HepG2 (cell line): ENCODE results near the gene STUB1. TPM values are rescaled to one million over a fixed set of nuclear protein-coding genes. Genes with fewer than 3 reads are reported as not detected.

Experiments
- CENPX ChIP-seq: sonication (generic); formaldehyde crosslinking; IDR thresholded peaks from 2 replicates; pipeline ENCODE4 v1.9.0; 2021; ENCODE audit warnings: mild to moderate bottlenecking, missing genetic modification reagents, moderate library complexity
- FOXA1 ChIP-seq, 2 experiments: fragments of 450-650 bp in 1 of 2; sonication (generic) in 1 of 2; formaldehyde crosslinking in 1 of 2; IDR thresholded peaks; 2 replicates each; pipeline versions ENCODE4 v1.4.0 to v1.6.1; 2016 to 2020; ENCODE audit warnings: missing genetic modification reagents in 1 of 2
- KMT2B ChIP-seq: IDR thresholded peaks from 2 replicates; pipeline ENCODE4 v1.6.1; 2016; ENCODE audit warnings: missing genetic modification reagents, missing compliant biosample characterization
- MED1 ChIP-seq: sonication (generic); formaldehyde crosslinking; IDR thresholded peaks from 2 replicates; pipeline ENCODE4 v1.4.0; 2020; ENCODE audit warnings: missing genetic modification reagents
- PCBP1 ChIP-seq: fragments of 200-400 bp; formaldehyde crosslinking; IDR thresholded peaks from 2 replicates; pipeline ENCODE4 v1.6.1; 2017; ENCODE audit warnings: mild to moderate bottlenecking, low read depth, low read length, borderline replicate concordance
- RAD21 ChIP-seq: fragments of 450-650 bp; formaldehyde crosslinking; IDR thresholded peaks from 2 replicates; pipeline ENCODE4 v1.5.0; 2020; ENCODE audit warnings: mild to moderate bottlenecking
- REPIN1 ChIP-seq: sonication (generic); formaldehyde crosslinking; IDR thresholded peaks from 2 replicates; pipeline ENCODE4 v1.8.0; 2022; ENCODE audit warnings: missing genetic modification reagents, low read depth, mild to moderate bottlenecking, borderline replicate concordance
- STAG1 ChIP-seq: sonication (generic); formaldehyde crosslinking; IDR thresholded peaks from 2 replicates; pipeline ENCODE4 v1.4.0; 2020; ENCODE audit warnings: missing genetic modification reagents
- TBP ChIP-seq: sonication (generic); formaldehyde crosslinking; IDR thresholded peaks from 2 replicates; pipeline ENCODE4 v1.5.0; 2020; ENCODE audit warnings: missing genetic modification reagents
- ZNF350 ChIP-seq: sonication (generic); formaldehyde crosslinking; IDR thresholded peaks from 2 replicates; pipeline ENCODE4 v1.4.0; 2020; ENCODE audit warnings: mild to moderate bottlenecking, low read depth, missing genetic modification reagents, borderline replicate concordance
- ZNF468 ChIP-seq: sonication (generic); formaldehyde crosslinking; IDR thresholded peaks from 2 replicates; pipeline ENCODE4 v1.8.0; 2022; ENCODE audit warnings: mild to moderate bottlenecking, moderate library complexity, missing genetic modification reagents
- ZNF558 ChIP-seq: sonication (generic); formaldehyde crosslinking; IDR thresholded peaks from 2 replicates; pipeline ENCODE4 v1.9.0; 2022; ENCODE audit warnings: mild to moderate bottlenecking, missing genetic modification reagents, borderline replicate concordance
- polyA plus RNA-seq, 8 experiments: library from polyadenylated mRNA; depleted of rRNA in 3 of 8; stranded (reverse) in 7 of 8; unstranded in 1 of 8; fragments of >200 nt; fragmentation: Illumina TruSeq in 4 of 8; extraction: Trizol in 4 of 8; gene quantifications; 2 replicates each; pipeline versions ENCODE4 v1.2.1 to v1.2.3, GENCODE V29; 2011 to 2016; ENCODE audit warnings: low read depth in 4 of 8, missing spikeins in 1 of 8, mixed read lengths in 1 of 8; ENCODE audit not compliant: insufficient read depth in 1 of 8
- total RNA-seq, 5 experiments: library from RNA; depleted of rRNA; stranded (reverse); fragments of >200 nt; fragmentation: Illumina TruSeq; extraction: Trizol; gene quantifications; 2 replicates each; pipeline ENCODE4 v1.2.3, GENCODE V29; 2016; ENCODE audit warnings: low read depth in 1 of 5
- TF ChIP-seq, protein P1 (sequence below): sonication (generic); formaldehyde crosslinking; conservative IDR thresholded peaks from 2 replicates; pipeline ENCODE4 v1.4.0; 2020; ENCODE audit warnings: missing genetic modification reagents
- TF ChIP-seq, protein P2 (sequence below): sonication (generic); formaldehyde crosslinking; IDR thresholded peaks from 2 replicates; pipeline ENCODE4 v1.4.0; 2020; ENCODE audit warnings: missing genetic modification reagents, borderline replicate concordance
- TF ChIP-seq, protein P3 (sequence below): sonication (generic); formaldehyde crosslinking; IDR thresholded peaks from 2 replicates; pipeline ENCODE4 v1.4.0; 2020; ENCODE audit warnings: missing genetic modification reagents, borderline replicate concordance
- TF ChIP-seq, protein P4 (sequence below): sonication (generic); formaldehyde crosslinking; IDR thresholded peaks from 2 replicates; pipeline ENCODE4 v1.8.1; 2023; ENCODE audit warnings: mild to moderate bottlenecking, missing genetic modification reagents

STUB1 gene
- total and polyA plus RNA-seq, 2 of the 13 experiments (the other 11 are each of a cell fraction or from before 2014, with no cell fraction given) = 52.9 to 78.2 TPM

DNA sequence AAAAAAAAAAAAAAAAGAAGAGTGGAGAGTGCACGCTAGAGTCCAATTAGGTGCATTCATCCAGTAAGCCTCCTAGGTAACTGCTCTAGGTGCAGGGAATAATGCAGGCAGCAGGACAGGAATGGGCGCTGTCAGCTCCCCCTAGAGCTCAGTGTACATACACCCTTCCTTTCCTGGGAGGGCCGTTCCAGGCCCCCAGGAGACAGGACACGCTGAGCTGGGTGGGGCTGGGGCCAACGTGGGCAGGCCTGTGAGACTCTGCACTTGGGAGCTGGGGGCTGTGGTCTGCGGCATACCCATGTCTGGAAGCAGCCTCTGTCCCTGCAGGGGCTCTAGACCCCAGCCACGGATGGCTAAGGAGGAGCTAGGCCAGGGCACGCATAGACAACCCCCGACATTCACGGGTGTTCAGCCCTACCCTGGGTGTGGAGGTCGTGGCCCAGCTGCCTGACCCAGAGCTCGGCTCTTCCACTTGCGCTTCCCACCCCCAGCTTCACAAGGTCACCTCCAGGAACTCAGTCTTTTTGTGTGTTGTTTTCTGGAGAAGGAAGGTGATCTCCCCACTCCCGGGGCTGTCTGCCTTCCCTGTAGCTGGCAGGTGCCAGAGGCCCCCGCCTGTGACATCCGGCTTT lies 39.7 kb downstream of the STUB1 start (continued):
- TF ChIP-seq FOXA1 (IDR thresholded peaks at IDR 0.05) (no peak), FOXA1 (CRISPR knock-in tag; IDR thresholded peaks at IDR 0.05) (peak; percentile 60), ZNF558 (CRISPR knock-in tag) (0 out of 2 replicates have a peak, but pooled peaks have one; percentile 34), ZNF468 (CRISPR knock-in tag) (0 out of 2 replicates have a peak, but pooled peaks have one; percentile 20), REPIN1 (0 out of 2 replicates have a peak, but pooled peaks have one; percentile 32), PCBP1 (no peak), RAD21 (CRISPR knock-in tag) (peak; percentile 45; the same call in 1 of the 2 replicates), CENPX (no peak), MED1 (CRISPR knock-in tag) (0 out of 2 replicates have a peak, but pooled peaks have one; percentile 27), KMT2B (CRISPR knock-in tag) (no peak), TBP (no peak), ZNF350 (CRISPR knock-in tag) (peak; percentile 34; the same call in 1 of the 2 replicates), STAG1 (CRISPR knock-in tag) (0 out of 2 replicates have a peak, but pooled peaks have one; percentile 17)
- TF ChIP-seq, protein P1, sequence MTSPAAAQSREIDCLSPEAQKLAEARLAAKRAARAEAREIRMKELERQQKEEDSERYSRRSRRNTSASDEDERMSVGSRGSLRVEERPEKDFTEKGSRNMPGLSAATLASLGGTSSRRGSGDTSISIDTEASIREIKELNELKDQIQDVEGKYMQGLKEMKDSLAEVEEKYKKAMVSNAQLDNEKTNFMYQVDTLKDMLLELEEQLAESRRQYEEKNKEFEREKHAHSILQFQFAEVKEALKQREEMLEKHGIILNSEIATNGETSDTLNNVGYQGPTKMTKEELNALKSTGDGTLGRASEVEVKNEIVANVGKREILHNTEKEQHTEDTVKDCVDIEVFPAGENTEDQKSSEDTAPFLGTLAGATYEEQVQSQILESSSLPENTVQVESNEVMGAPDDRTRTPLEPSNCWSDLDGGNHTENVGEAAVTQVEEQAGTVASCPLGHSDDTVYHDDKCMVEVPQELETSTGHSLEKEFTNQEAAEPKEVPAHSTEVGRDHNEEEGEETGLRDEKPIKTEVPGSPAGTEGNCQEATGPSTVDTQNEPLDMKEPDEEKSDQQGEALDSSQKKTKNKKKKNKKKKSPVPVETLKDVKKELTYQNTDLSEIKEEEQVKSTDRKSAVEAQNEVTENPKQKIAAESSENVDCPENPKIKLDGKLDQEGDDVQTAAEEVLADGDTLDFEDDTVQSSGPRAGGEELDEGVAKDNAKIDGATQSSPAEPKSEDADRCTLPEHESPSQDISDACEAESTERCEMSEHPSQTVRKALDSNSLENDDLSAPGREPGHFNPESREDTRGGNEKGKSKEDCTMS (CRISPR knock-in tag) = no peak
- TF ChIP-seq, protein P2, sequence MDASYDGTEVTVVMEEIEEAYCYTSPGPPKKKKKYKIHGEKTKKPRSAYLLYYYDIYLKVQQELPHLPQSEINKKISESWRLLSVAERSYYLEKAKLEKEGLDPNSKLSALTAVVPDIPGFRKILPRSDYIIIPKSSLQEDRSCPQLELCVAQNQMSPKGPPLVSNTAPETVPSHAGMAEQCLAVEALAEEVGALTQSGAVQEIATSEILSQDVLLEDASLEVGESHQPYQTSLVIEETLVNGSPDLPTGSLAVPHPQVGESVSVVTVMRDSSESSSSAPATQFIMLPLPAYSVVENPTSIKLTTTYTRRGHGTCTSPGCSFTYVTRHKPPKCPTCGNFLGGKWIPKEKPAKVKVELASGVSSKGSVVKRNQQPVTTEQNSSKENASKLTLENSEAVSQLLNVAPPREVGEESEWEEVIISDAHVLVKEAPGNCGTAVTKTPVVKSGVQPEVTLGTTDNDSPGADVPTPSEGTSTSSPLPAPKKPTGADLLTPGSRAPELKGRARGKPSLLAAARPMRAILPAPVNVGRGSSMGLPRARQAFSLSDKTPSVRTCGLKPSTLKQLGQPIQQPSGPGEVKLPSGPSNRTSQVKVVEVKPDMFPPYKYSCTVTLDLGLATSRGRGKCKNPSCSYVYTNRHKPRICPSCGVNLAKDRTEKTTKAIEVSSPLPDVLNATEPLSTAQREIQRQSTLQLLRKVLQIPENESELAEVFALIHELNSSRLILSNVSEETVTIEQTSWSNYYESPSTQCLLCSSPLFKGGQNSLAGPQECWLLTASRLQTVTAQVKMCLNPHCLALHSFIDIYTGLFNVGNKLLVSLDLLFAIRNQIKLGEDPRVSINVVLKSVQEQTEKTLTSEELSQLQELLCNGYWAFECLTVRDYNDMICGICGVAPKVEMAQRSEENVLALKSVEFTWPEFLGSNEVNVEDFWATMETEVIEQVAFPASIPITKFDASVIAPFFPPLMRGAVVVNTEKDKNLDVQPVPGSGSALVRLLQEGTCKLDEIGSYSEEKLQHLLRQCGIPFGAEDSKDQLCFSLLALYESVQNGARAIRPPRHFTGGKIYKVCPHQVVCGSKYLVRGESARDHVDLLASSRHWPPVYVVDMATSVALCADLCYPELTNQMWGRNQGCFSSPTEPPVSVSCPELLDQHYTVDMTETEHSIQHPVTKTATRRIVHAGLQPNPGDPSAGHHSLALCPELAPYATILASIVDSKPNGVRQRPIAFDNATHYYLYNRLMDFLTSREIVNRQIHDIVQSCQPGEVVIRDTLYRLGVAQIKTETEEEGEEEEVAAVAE (CRISPR knock-in tag) = no peak
- TF ChIP-seq, protein P3, sequence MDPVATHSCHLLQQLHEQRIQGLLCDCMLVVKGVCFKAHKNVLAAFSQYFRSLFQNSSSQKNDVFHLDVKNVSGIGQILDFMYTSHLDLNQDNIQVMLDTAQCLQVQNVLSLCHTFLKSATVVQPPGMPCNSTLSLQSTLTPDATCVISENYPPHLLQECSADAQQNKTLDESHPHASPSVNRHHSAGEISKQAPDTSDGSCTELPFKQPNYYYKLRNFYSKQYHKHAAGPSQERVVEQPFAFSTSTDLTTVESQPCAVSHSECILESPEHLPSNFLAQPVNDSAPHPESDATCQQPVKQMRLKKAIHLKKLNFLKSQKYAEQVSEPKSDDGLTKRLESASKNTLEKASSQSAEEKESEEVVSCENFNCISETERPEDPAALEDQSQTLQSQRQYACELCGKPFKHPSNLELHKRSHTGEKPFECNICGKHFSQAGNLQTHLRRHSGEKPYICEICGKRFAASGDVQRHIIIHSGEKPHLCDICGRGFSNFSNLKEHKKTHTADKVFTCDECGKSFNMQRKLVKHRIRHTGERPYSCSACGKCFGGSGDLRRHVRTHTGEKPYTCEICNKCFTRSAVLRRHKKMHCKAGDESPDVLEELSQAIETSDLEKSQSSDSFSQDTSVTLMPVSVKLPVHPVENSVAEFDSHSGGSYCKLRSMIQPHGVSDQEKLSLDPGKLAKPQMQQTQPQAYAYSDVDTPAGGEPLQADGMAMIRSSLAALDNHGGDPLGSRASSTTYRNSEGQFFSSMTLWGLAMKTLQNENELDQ (CRISPR knock-in tag) = no peak
- TF ChIP-seq, protein P4, sequence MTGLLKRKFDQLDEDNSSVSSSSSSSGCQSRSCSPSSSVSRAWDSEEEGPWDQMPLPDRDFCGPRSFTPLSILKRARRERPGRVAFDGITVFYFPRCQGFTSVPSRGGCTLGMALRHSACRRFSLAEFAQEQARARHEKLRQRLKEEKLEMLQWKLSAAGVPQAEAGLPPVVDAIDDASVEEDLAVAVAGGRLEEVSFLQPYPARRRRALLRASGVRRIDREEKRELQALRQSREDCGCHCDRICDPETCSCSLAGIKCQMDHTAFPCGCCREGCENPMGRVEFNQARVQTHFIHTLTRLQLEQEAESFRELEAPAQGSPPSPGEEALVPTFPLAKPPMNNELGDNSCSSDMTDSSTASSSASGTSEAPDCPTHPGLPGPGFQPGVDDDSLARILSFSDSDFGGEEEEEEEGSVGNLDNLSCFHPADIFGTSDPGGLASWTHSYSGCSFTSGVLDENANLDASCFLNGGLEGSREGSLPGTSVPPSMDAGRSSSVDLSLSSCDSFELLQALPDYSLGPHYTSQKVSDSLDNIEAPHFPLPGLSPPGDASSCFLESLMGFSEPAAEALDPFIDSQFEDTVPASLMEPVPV = peak; percentile 59; the same call in 1 of the 2 replicates
